Measurements from ENCODE around the gene PDE6A. TPM values are rescaled to one million over a fixed set of nuclear protein-coding genes. Genes with fewer than 3 reads are reported as not detected.

PDE6A gene
- total and polyA plus RNA-seq, 2 donors (not counting 3 experiments of a cell fraction or from before 2014, with no cell fraction given): not detected

DNA sequence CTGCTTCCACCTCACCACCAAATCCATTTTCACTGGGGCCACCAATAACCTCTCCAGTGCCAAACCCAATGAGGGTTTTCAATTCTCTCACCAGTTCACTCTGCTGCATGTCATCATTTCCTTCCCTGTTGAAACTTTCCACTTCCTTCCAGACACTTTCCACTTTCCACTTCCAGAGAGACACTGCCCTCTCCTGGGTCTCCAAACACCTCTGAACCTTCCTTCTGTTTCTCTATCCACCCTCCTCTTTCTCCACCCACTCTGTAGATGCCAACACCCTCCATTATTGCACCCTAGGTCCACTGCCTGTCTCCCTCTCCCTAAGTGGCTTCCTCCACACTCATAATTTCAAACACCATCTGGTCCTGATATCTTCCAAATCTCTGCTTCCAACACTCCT lies 39.6 kb downstream of the PDE6A start:
- H3K79me2 ChIP-seq (ENCODE audit: control insufficient read depth, insufficient read depth, low read length): no peaks in the 10 kb centered on the region
- ChIA-PET CTCF (no interaction called here), POLR2A (no interaction called here)
- no peak overlapping the region for H3K4me2 ChIP-seq (ENCODE audit: insufficient read depth, low read length)
- H3K4me1 ChIP-seq (ENCODE audit: control insufficient read depth, extremely low read depth, insufficient read depth, low read length): peaks cover 9% of the 10 kb centered on the region
- dilution Hi-C loops (cut with MboI; ENCODE audit: extremely low pct_ligation_motif_present, low sequenced_read_pairs): no loop called here
- H3K9me3 ChIP-seq (replicated peaks; ENCODE audit: control insufficient read depth, insufficient read depth, low read length): no peaks in the 10 kb centered on the region
- no peak for FAIRE-seq
- no peak overlapping the region for H3K27ac ChIP-seq (ENCODE audit: insufficient read depth, low read depth, low read length)
- H2AFZ ChIP-seq (ENCODE audit: low read depth, low read length): no peak overlapping the region
- no peak overlapping the region for H3K4me3 ChIP-seq (replicated peaks in 1 of 3; ENCODE audit: insufficient read depth in 1 of 3, low read depth in 1 of 3, low read length in 3 of 3)
- no peaks in the 10 kb centered on the region for H3K9me1 ChIP-seq (replicated peaks; ENCODE audit: control insufficient read depth, extremely low read depth, insufficient read depth, low read length)
- no peak overlapping the region for H3K9ac ChIP-seq (replicated peaks; ENCODE audit: extremely low read depth, insufficient read depth, low read length)
- TF ChIP-seq GATA2 (IDR thresholded peaks at IDR 0.05; ENCODE audit: insufficient read depth, insufficient read length, low read depth, low read length): no peak
- no peak for TF ChIP-seq MYC (IDR thresholded peaks at IDR 0.05; ENCODE audit: low read depth, low read length)
- no peak for TF ChIP-seq POLR2A (IDR thresholded peaks at IDR 0.05; ENCODE audit: low read depth, low read length)
- TF ChIP-seq MAX (IDR thresholded peaks at IDR 0.05; ENCODE audit: insufficient read depth, insufficient read length): no peak
- TF ChIP-seq EZH2 (IDR thresholded peaks at IDR 0.05; ENCODE audit: borderline replicate concordance, low read depth, low read length, severe bottlenecking): no peak
- TF ChIP-seq FOS (IDR thresholded peaks at IDR 0.05; ENCODE audit: borderline replicate concordance, insufficient read depth, low read length): no peak
- no peak for TF ChIP-seq JUN (IDR thresholded peaks at IDR 0.05; ENCODE audit: borderline replicate concordance, insufficient read depth, insufficient read length, low read depth)
- TF ChIP-seq, protein P1, sequence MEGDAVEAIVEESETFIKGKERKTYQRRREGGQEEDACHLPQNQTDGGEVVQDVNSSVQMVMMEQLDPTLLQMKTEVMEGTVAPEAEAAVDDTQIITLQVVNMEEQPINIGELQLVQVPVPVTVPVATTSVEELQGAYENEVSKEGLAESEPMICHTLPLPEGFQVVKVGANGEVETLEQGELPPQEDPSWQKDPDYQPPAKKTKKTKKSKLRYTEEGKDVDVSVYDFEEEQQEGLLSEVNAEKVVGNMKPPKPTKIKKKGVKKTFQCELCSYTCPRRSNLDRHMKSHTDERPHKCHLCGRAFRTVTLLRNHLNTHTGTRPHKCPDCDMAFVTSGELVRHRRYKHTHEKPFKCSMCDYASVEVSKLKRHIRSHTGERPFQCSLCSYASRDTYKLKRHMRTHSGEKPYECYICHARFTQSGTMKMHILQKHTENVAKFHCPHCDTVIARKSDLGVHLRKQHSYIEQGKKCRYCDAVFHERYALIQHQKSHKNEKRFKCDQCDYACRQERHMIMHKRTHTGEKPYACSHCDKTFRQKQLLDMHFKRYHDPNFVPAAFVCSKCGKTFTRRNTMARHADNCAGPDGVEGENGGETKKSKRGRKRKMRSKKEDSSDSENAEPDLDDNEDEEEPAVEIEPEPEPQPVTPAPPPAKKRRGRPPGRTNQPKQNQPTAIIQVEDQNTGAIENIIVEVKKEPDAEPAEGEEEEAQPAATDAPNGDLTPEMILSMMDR (IDR thresholded peaks at IDR 0.05; ENCODE audit: extremely low read depth in 1 of 2, insufficient read depth in 1 of 2, low read depth in 1 of 2, low read length in 2 of 2): no peak
- no peak for TF ChIP-seq POLR2AphosphoS5 (IDR thresholded peaks at IDR 0.05; ENCODE audit: insufficient read depth, low read depth, low read length)
- BruUV-seq (replicated peaks): no TSS peak
- DNase-seq (ENCODE audit: low read depth, low spot score): no peak
- peaks cover 0 to 2% of the 10 kb centered on the region in 2 experiments for H3K27me3 ChIP-seq (ENCODE audit: control insufficient read depth in 2 of 2, insufficient read depth in 2 of 2, low read length in 2 of 2)
- H3K36me3 ChIP-seq (ENCODE audit: control insufficient read depth in 2 of 2, extremely low read depth in 1 of 2, insufficient read depth in 2 of 2, low read length in 2 of 2): no peaks in the 10 kb centered on the region
- intact Hi-C loops (cut with micrococcal nuclease): loop anchor here (5.0 kb wide), 1 partner anchor 32 kb away; no protein-coding TSS in a partner anchor
- H4K20me1 ChIP-seq (replicated peaks; ENCODE audit: control insufficient read depth, extremely low read depth, insufficient read depth, low read length): no peaks in the 10 kb centered on the region
